HCT116 (cell line): ENCODE data around the gene CIAO2A. TPM values are rescaled to one million over a fixed set of nuclear protein-coding genes. Genes with fewer than 3 reads are reported as not detected.

ENCODE experiments used
- ATAC-seq: fragments of 200-7000 bp; cut with Tn5 transposase; 2 replicates; pipeline ENCODE4 v1.9.1; 2020; ENCODE audit warnings: mild to moderate bottlenecking, moderate library complexity
- BruUV-seq: library from RNA; stranded (reverse); fragments of 400-500 nt; replicated peaks from 2 replicates; lab custom pipeline; 2021; lab: Mats Ljungman, UMichigan
- CTCF ChIA-PET: fragments of 300-600 bp; sonication (Branson Sonifier 250); formaldehyde crosslinking; loops from one replicate; lab custom pipeline; 2021; ENCODE audit warnings: antibody characterized with exemption; lab: Charles Lee
- POLR2A ChIA-PET: fragments of 300-600, 350-600 bp; sonication (Branson Sonifier 250); formaldehyde crosslinking; loops from one replicate; lab custom pipeline; 2021; ENCODE audit warnings: antibody characterized with exemption; lab: Charles Lee
- RAD21 ChIA-PET, 2 experiments: fragments of 300-600 bp; sonication (Branson Sonifier 250); formaldehyde crosslinking; loops; one replicate each; lab custom pipeline; 2023; ENCODE audit warnings: low total read pairs in 2 of 2; ENCODE audit not compliant: uncharacterized antibody in 2 of 2, unreplicated experiment in 2 of 2, low non-redundant PET in 1 of 2; lab: Charles Lee
- DNase-seq: peaks from one replicate; pipeline ENCODE4 v3.0.0-alpha.2; 2010; ENCODE audit warnings: low read depth, low spot score
- H2AFZ ChIP-seq: fragments of 200-600 bp; shearing (Covaris generic), sonication (generic); 2 replicates; pipeline ENCODE4 v1.6.1; 2017; ENCODE audit warnings: low read depth, mixed run types, mixed read lengths, antibody characterized with exemption, low read length; ENCODE audit not compliant: poor library complexity, severe bottlenecking
- H3K27ac ChIP-seq: 2 replicates; pipeline ENCODE4 v1.5.1; 2012; ENCODE audit warnings: low read depth, low read length
- H3K27me3 ChIP-seq: fragments of 200-600 bp; sonication (generic); 2 replicates; pipeline ENCODE4 v1.6.1; 2016; ENCODE audit warnings: mixed run types, low read length, mixed read lengths; ENCODE audit not compliant: insufficient read depth
- H3K36me3 ChIP-seq, 2 experiments: fragments of 200-500 bp in 1 of 2; fragments of 200-600 bp in 1 of 2; sonication (Bioruptor generic) in 1 of 2; sonication (generic) in 1 of 2; 2 replicates each; pipeline versions ENCODE4 v1.5.1 to v1.6.1; 2014 to 2016; ENCODE audit warnings: low read length in 2 of 2, inconsistent platforms in 1 of 2, mixed read lengths in 1 of 2, mixed run types in 1 of 2; ENCODE audit not compliant: insufficient read depth in 2 of 2, control insufficient read depth in 1 of 2
- H3K4me1 ChIP-seq, 2 experiments: fragments of 200-600 bp in 1 of 2; sonication (generic) in 1 of 2; 2 replicates each; pipeline versions ENCODE4 v1.5.1 to v1.6.1; 2012 to 2017; ENCODE audit warnings: low read length in 2 of 2, inconsistent platforms in 1 of 2, mild to moderate bottlenecking in 1 of 2, mixed read lengths in 1 of 2, mixed run types in 1 of 2, moderate library complexity in 1 of 2; ENCODE audit not compliant: insufficient read depth in 2 of 2, control insufficient read depth in 1 of 2
- H3K4me2 ChIP-seq: fragments of 200-600 bp; sonication (generic); 2 replicates; pipeline ENCODE4 v1.6.1; 2017; ENCODE audit warnings: mixed run types, low read length, mixed read lengths
- H3K4me3 ChIP-seq, 2 experiments: fragments of 200-600 bp in 1 of 2; sonication (generic) in 1 of 2; replicated peaks in 1 of 2; 2 replicates each; pipeline ENCODE4 v1.5.1; 2011 to 2016; ENCODE audit warnings: low read length in 2 of 2, control low read depth in 1 of 2, low read depth in 1 of 2, mild to moderate bottlenecking in 1 of 2, mixed read lengths in 1 of 2, mixed run types in 1 of 2
- H3K79me2 ChIP-seq: fragments of 200-600 bp; sonication (generic); 2 replicates; pipeline ENCODE4 v1.6.1; 2017; ENCODE audit warnings: mild to moderate bottlenecking, mixed run types, low read length, moderate library complexity, mixed read lengths; ENCODE audit not compliant: insufficient read depth
- H3K9ac ChIP-seq: fragments of 200-600 bp; sonication (generic); 2 replicates; pipeline ENCODE4 v1.6.1; 2016; ENCODE audit warnings: low read length, mixed read lengths
- H3K9me2 ChIP-seq: fragments of 200-600 bp; sonication (generic), shearing (Covaris generic); 2 replicates; pipeline ENCODE4 v1.6.1; 2017; ENCODE audit warnings: mixed run types, mild to moderate bottlenecking, moderate library complexity; ENCODE audit not compliant: insufficient read depth
- H3K9me3 ChIP-seq, 2 experiments: fragments of 200-500 bp in 1 of 2; fragments of 200-600 bp in 1 of 2; sonication (Bioruptor generic) in 1 of 2; sonication (generic) in 1 of 2; 2 replicates each; pipeline ENCODE4 v1.6.1; 2014 to 2017; ENCODE audit warnings: low read length in 2 of 2, mixed read lengths in 2 of 2, inconsistent platforms in 1 of 2, low read depth in 1 of 2, mild to moderate bottlenecking in 1 of 2, mixed run types in 1 of 2, moderate library complexity in 1 of 2; ENCODE audit not compliant: control insufficient read depth in 1 of 2, insufficient read depth in 1 of 2
- H4K20me1 ChIP-seq: fragments of 200-600 bp; sonication (generic), shearing (Covaris generic); 2 replicates; pipeline ENCODE4 v1.6.1; 2017; ENCODE audit warnings: mixed run types, mild to moderate bottlenecking, moderate library complexity; ENCODE audit not compliant: insufficient read depth
- ATF3 ChIP-seq: IDR thresholded peaks from 2 replicates; pipeline ENCODE4 v1.6.1; 2012
- CBX3 ChIP-seq: IDR thresholded peaks from 2 replicates; pipeline ENCODE4 v1.6.1; 2012; ENCODE audit warnings: low read depth
- EZH2 ChIP-seq: fragments of 200-600 bp; sonication (generic); IDR thresholded peaks from 2 replicates; pipeline ENCODE4 v1.6.1; 2017; ENCODE audit warnings: antibody characterized with exemption, mixed run types
- EZH2phosphoT487 ChIP-seq: fragments of 200-600 bp; IDR thresholded peaks from 2 replicates; pipeline ENCODE4 v1.6.1; 2018; ENCODE audit warnings: antibody characterized with exemption, borderline replicate concordance
- FOSL1 ChIP-seq: IDR thresholded peaks from 2 replicates; pipeline ENCODE4 v1.6.1; 2012; ENCODE audit warnings: low read depth
- JUND ChIP-seq: IDR thresholded peaks from 2 replicates; pipeline ENCODE4 v1.6.1; 2012
- MAX ChIP-seq: IDR thresholded peaks from 2 replicates; pipeline ENCODE4 v1.6.1; 2012
- POLR2A ChIP-seq: IDR thresholded peaks from 2 replicates; pipeline ENCODE4 v1.7.0; 2011; ENCODE audit warnings: borderline replicate concordance; ENCODE audit not compliant: insufficient read depth, insufficient read length; ENCODE audit errors: extremely low read depth
- POLR2AphosphoS5 ChIP-seq: IDR thresholded peaks from 2 replicates; pipeline ENCODE4 v1.6.1; 2011; ENCODE audit warnings: mild to moderate bottlenecking, low read depth, low read length, moderate library complexity
- RAD21 ChIP-seq: IDR thresholded peaks from 2 replicates; pipeline ENCODE4 v1.6.1; 2012; ENCODE audit warnings: low read depth, mild to moderate bottlenecking
- SIN3A ChIP-seq: IDR thresholded peaks from 2 replicates; pipeline ENCODE4 v1.6.1; 2012; ENCODE audit warnings: low read depth
- SRF ChIP-seq: IDR thresholded peaks from 2 replicates; pipeline ENCODE4 v1.6.1; 2012; ENCODE audit warnings: low read depth
- TCF7L2 ChIP-seq: IDR thresholded peaks from 2 replicates; pipeline ENCODE4 v1.7.0; 2011; ENCODE audit warnings: borderline replicate concordance, inconsistent platforms; ENCODE audit not compliant: insufficient read depth, insufficient read length; ENCODE audit errors: extremely low read depth
- YY1 ChIP-seq: IDR thresholded peaks from 2 replicates; pipeline ENCODE4 v1.6.1; 2011; ENCODE audit warnings: low read length, low read depth, moderate library complexity, mild to moderate bottlenecking; ENCODE audit not compliant: insufficient replicate concordance; ENCODE audit errors: extremely low read depth
- ZFX ChIP-seq: fragments of 450-650 bp; IDR thresholded peaks from 2 replicates; pipeline ENCODE4 v1.6.1; 2017
- intact Hi-C: fragments of 100-400 bp; cut with micrococcal nuclease; formaldehyde crosslinking; loops from 2 replicates; pipeline ENCODE4 v1.10.0; 2022
- total RNA-seq: library from RNA; stranded (reverse); gene quantifications from one replicate; pipeline ENCODE4 v1.2.1, GENCODE V29; 2021; ENCODE audit not compliant: unreplicated experiment
- TF ChIP-seq, protein P1 (sequence below): IDR thresholded peaks from 2 replicates; pipeline ENCODE4 v1.6.1; 2012; ENCODE audit warnings: low read depth
- TF ChIP-seq, protein P2 (sequence below): IDR thresholded peaks from 2 replicates; pipeline ENCODE4 v1.6.1; 2011; ENCODE audit warnings: mild to moderate bottlenecking, low read length, moderate library complexity; ENCODE audit not compliant: insufficient replicate concordance; ENCODE audit errors: extremely low read depth
- TF ChIP-seq, protein P3 (sequence below), 3 experiments: fragments of 200-600 bp in 1 of 3; sonication (generic) in 1 of 3; IDR thresholded peaks in 2 of 3; conservative IDR thresholded peaks in 1 of 3; 2 replicates each; pipeline ENCODE4 v1.5.1; 2012 to 2017; ENCODE audit warnings: low read depth in 2 of 3, low read length in 2 of 3, antibody characterized with exemption in 1 of 3, borderline replicate concordance in 1 of 3, control low read depth in 1 of 3, mild to moderate bottlenecking in 1 of 3, mixed read lengths in 1 of 3, mixed run types in 1 of 3, moderate library complexity in 1 of 3; ENCODE audit not compliant: insufficient read depth in 1 of 3

The CIAO2A gene
- total RNA-seq, 1 experiment from 2014 or later: 69.3 TPM

DNA sequence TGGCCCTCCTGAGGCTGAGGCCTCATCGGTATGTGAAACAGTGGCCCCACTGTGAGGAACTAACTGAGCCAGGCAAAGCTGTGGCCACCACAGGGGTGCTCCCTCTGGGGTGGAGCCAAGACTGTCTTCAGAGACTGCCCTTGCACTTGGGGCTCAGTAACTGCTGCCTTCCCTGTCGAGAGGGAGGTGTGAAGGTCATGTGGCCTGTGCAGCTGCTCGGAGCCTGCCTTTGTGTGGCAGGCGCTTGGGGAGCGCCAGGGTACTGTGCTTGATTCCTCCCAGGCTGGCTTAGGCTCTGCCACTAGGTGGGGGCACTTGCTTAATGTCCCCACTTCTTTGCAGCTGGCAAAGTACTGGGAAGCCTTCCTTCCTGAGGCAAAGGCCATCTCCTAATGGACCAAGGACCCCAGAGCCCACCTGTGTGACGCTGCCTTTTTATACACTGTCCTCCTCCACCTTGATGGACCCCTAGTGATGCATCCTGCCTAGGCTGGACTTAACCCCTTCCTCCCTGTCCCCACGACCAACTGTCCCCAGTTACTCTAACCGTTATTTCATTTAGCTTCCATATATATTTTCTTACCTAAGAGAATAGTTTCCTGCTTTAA is 43.7 kb upstream of the CIAO2A start:
- H3K4me1 ChIP-seq: no peaks in the 10 kb centered on the region
- RAD21 ChIA-PET: no interaction called here
- DNase-seq (no peak), ATAC-seq (no peak)
- BruUV-seq: no TSS peak
- no peaks in the 10 kb centered on the region for H3K79me2 ChIP-seq
- TF ChIP-seq SIN3A: no peak
- TF ChIP-seq EZH2phosphoT487: no peak
- no peak for TF ChIP-seq EZH2
- TF ChIP-seq ATF3: no peak
- no peak for TF ChIP-seq POLR2A
- TF ChIP-seq, protein P1, sequence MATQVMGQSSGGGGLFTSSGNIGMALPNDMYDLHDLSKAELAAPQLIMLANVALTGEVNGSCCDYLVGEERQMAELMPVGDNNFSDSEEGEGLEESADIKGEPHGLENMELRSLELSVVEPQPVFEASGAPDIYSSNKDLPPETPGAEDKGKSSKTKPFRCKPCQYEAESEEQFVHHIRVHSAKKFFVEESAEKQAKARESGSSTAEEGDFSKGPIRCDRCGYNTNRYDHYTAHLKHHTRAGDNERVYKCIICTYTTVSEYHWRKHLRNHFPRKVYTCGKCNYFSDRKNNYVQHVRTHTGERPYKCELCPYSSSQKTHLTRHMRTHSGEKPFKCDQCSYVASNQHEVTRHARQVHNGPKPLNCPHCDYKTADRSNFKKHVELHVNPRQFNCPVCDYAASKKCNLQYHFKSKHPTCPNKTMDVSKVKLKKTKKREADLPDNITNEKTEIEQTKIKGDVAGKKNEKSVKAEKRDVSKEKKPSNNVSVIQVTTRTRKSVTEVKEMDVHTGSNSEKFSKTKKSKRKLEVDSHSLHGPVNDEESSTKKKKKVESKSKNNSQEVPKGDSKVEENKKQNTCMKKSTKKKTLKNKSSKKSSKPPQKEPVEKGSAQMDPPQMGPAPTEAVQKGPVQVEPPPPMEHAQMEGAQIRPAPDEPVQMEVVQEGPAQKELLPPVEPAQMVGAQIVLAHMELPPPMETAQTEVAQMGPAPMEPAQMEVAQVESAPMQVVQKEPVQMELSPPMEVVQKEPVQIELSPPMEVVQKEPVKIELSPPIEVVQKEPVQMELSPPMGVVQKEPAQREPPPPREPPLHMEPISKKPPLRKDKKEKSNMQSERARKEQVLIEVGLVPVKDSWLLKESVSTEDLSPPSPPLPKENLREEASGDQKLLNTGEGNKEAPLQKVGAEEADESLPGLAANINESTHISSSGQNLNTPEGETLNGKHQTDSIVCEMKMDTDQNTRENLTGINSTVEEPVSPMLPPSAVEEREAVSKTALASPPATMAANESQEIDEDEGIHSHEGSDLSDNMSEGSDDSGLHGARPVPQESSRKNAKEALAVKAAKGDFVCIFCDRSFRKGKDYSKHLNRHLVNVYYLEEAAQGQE: no peak
- TF ChIP-seq FOSL1: no peak
- no peak for TF ChIP-seq JUND
- TF ChIP-seq YY1: no peak
- TF ChIP-seq ZFX: no peak
- TF ChIP-seq RAD21: no peak
- TF ChIP-seq, protein P2, sequence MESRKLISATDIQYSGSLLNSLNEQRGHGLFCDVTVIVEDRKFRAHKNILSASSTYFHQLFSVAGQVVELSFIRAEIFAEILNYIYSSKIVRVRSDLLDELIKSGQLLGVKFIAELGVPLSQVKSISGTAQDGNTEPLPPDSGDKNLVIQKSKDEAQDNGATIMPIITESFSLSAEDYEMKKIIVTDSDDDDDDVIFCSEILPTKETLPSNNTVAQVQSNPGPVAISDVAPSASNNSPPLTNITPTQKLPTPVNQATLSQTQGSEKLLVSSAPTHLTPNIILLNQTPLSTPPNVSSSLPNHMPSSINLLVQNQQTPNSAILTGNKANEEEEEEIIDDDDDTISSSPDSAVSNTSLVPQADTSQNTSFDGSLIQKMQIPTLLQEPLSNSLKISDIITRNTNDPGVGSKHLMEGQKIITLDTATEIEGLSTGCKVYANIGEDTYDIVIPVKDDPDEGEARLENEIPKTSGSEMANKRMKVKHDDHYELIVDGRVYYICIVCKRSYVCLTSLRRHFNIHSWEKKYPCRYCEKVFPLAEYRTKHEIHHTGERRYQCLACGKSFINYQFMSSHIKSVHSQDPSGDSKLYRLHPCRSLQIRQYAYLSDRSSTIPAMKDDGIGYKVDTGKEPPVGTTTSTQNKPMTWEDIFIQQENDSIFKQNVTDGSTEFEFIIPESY: no peak
- no peak for TF ChIP-seq TCF7L2
- no peak for TF ChIP-seq MAX
- TF ChIP-seq, protein P3, sequence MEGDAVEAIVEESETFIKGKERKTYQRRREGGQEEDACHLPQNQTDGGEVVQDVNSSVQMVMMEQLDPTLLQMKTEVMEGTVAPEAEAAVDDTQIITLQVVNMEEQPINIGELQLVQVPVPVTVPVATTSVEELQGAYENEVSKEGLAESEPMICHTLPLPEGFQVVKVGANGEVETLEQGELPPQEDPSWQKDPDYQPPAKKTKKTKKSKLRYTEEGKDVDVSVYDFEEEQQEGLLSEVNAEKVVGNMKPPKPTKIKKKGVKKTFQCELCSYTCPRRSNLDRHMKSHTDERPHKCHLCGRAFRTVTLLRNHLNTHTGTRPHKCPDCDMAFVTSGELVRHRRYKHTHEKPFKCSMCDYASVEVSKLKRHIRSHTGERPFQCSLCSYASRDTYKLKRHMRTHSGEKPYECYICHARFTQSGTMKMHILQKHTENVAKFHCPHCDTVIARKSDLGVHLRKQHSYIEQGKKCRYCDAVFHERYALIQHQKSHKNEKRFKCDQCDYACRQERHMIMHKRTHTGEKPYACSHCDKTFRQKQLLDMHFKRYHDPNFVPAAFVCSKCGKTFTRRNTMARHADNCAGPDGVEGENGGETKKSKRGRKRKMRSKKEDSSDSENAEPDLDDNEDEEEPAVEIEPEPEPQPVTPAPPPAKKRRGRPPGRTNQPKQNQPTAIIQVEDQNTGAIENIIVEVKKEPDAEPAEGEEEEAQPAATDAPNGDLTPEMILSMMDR (IDR thresholded peaks at IDR 0.05 in 2 of 3, conservative IDR thresholded peaks at IDR 0.05 in 1 of 3; ENCODE audit: borderline replicate concordance in 1 of 3, insufficient read depth in 1 of 3, low read depth in 2 of 3, low read length in 2 of 3): no peak
- TF ChIP-seq SRF: no peak
- no peak for TF ChIP-seq POLR2AphosphoS5
- no peak for TF ChIP-seq CBX3
- no peak overlapping the region for H3K9ac ChIP-seq
- H3K27me3 ChIP-seq: no peaks in the 10 kb centered on the region
- CTCF ChIA-PET: no interaction called here
- no peak overlapping the region for H3K4me3 ChIP-seq
- intact Hi-C loops: no loop called here
- POLR2A ChIA-PET: no interaction called here
- H3K9me2 ChIP-seq: no peaks in the 10 kb centered on the region
- H3K27ac ChIP-seq: no peak overlapping the region
- H3K36me3 ChIP-seq: peaks cover 28 to 36% of the 10 kb centered on the region in 2 experiments
- no peak overlapping the region for H3K4me2 ChIP-seq
- H3K9me3 ChIP-seq: no peaks in the 10 kb centered on the region
- H2AFZ ChIP-seq: no peak overlapping the region
- H4K20me1 ChIP-seq: no peaks in the 10 kb centered on the region
